ENCODE measurements around the gene RNPS1.

DNA sequence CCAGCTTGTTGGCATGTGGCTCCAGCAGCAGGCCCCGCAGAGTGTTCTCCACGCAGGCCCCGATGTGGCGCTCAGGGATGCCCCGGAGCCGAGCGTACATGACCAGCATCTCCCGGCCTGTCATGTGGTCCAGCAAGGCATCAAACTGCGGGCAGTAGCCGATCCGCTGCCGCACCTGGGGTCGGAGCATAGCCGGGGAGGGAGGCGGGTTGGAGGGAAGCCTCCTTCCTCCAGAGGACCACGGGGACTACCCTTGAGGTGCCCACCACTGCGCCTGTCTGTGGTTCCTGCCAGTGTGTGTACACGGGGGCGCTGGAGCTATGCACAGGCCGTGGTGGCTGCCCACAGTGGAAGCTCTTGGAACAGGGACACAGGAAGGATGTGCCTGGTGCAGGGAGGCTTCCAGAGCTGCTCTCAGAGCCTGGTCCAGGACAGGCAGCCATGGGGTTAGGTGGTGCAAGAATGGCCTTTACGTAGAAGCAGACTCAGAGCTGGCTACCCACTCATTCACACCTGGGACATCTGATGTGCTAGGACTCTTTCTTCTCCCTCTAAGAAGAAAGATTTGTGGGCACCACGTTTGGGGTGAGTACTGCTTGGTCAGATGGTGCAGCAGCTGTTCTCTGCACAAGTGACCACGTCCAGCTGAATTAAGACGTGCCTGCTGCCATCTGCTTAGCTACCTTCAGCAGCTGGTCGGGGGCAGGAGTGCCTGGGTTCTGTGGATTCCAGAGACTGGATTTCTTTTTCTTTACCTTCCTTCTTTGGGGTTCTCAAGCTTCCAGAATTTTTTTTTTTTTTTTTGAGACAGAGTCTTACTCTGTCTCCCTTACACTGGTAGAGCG lies 11.3 kb upstream of the RNPS1 start:
- TF ChIP-seq, protein P1, sequence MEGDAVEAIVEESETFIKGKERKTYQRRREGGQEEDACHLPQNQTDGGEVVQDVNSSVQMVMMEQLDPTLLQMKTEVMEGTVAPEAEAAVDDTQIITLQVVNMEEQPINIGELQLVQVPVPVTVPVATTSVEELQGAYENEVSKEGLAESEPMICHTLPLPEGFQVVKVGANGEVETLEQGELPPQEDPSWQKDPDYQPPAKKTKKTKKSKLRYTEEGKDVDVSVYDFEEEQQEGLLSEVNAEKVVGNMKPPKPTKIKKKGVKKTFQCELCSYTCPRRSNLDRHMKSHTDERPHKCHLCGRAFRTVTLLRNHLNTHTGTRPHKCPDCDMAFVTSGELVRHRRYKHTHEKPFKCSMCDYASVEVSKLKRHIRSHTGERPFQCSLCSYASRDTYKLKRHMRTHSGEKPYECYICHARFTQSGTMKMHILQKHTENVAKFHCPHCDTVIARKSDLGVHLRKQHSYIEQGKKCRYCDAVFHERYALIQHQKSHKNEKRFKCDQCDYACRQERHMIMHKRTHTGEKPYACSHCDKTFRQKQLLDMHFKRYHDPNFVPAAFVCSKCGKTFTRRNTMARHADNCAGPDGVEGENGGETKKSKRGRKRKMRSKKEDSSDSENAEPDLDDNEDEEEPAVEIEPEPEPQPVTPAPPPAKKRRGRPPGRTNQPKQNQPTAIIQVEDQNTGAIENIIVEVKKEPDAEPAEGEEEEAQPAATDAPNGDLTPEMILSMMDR (IDR thresholded peaks at IDR 0.05), result no peak
- TF ChIP-seq EP300 (IDR thresholded peaks at IDR 0.05), result no peak

Data from ovary (tissue), 3 donors.